Fibroblast of the conjunctiva (primary cell): ENCODE measurements around the gene HPDL.
"Not testable (repeated sequence)": the region's sequence is repeated elsewhere in the genome, so short reads cannot be mapped to it uniquely, and the experiment has no call there.

ENCODE experiments used
- DNase-seq: peaks from one replicate; pipeline ENCODE4 v3.0.0-alpha.2; 2010; ENCODE audit warnings: low read depth

HPDL gene

GRCh38 chr1:45326627-45327623, at the start of gene HPDL:
Gene HPDL, plus strand, starts transcription at chr1:45326895. Its CDS starts 254 bp downstream, at chr1:45327149.
- DNase-seq = no peak

- DNase-seq = no peak
Observed at GRCh38 chr1:45282351-45282750, 44.3 kb upstream of the HPDL start.

- not testable (repeated sequence) for DNase-seq
Observed at GRCh38 chr1:45284858-45285257, 41.8 kb upstream of the HPDL start.

- not testable (repeated sequence) for DNase-seq
Observed at GRCh38 chr1:45286521-45286920, 40.2 kb upstream of the HPDL start.

GRCh38 chr1:45291002-45291401, 35.7 kb upstream of the HPDL start:
- not testable (repeated sequence) for DNase-seq

- DNase-seq = no peak
Observed at GRCh38 chr1:45291716-45292115, 35.0 kb upstream of the HPDL start.

GRCh38 chr1:45297666-45298356, 28.9 kb upstream of the HPDL start:
- DNase-seq = no peak

- DNase-seq = no peak
Observed at GRCh38 chr1:45299296-45299695, 27.4 kb upstream of the HPDL start.

- DNase-seq = peak; percentile 78
Observed at GRCh38 chr1:45299981-45300668, 26.6 kb upstream of the HPDL start.

- DNase-seq = no peak
Observed at GRCh38 chr1:45300669-45300997, 26.1 kb upstream of the HPDL start.

- DNase-seq = no peak
Observed at GRCh38 chr1:45302505-45303150, 24.1 kb upstream of the HPDL start.

GRCh38 chr1:45303520-45304310, 23.0 kb upstream of the HPDL start:
- peak; percentile 96 for DNase-seq

GRCh38 chr1:45304311-45305081, 22.2 kb upstream of the HPDL start:
- DNase-seq = no peak

GRCh38 chr1:45305231-45305630, 21.5 kb upstream of the HPDL start:
- DNase-seq = no peak

- no peak for DNase-seq
Observed at GRCh38 chr1:45306319-45306718, 20.4 kb upstream of the HPDL start.

GRCh38 chr1:45306905-45307304, 19.8 kb upstream of the HPDL start:
- DNase-seq = no peak

GRCh38 chr1:45314266-45314665, 12.4 kb upstream of the HPDL start:
- DNase-seq = no peak

- DNase-seq = no peak
Observed at GRCh38 chr1:45317166-45317565, 9.5 kb upstream of the HPDL start.

- no peak for DNase-seq
Observed at GRCh38 chr1:45319761-45320160, 6.9 kb upstream of the HPDL start.

GRCh38 chr1:45321444-45321843, 5.3 kb upstream of the HPDL start:
- DNase-seq = no peak
